NT2/D1 (cell line): ENCODE results near the gene UGGT2.
"Not testable (repeated sequence)": the region's sequence is repeated elsewhere in the genome, so short reads cannot be mapped to it uniquely, and the experiment has no call there.

Experiments
- SUZ12 ChIP-seq: IDR thresholded peaks from 2 replicates; pipeline ENCODE4 v1.6.1; 2011; ENCODE audit not compliant: insufficient read length, insufficient read depth; ENCODE audit errors: extremely low read depth
- YY1 ChIP-seq: IDR thresholded peaks from 2 replicates; pipeline ENCODE4 v1.6.1; 2011; ENCODE audit not compliant: insufficient read length, insufficient read depth

GRCh38 chr13:96046449-96047126, 6.6 kb downstream of the UGGT2 start:
- TF ChIP-seq YY1, SUZ12: not testable (repeated sequence)
